ENCODE results near the gene KRT73. TPM values are rescaled to one million over a fixed set of nuclear protein-coding genes. Genes with fewer than 3 reads are reported as not detected.

KRT73 gene
- total and polyA plus RNA-seq, 2 donors (not counting 3 experiments of a cell fraction or from before 2014, with no cell fraction given) = not detected

- ChIA-PET CTCF (no interaction called here), POLR2A (no interaction called here)
- Histone ChIP-seq H3K4me1 (ENCODE audit: control insufficient read depth, extremely low read depth, insufficient read depth, low read length) (no peaks in the 10 kb centered on the region), H2AFZ (ENCODE audit: low read depth, low read length) (no peak overlapping the region), H3K9ac (replicated peaks; ENCODE audit: extremely low read depth, insufficient read depth, low read length) (no peak overlapping the region), H3K79me2 (ENCODE audit: control insufficient read depth, insufficient read depth, low read length) (no peaks in the 10 kb centered on the region), H3K4me3 (replicated peaks in 1 of 3; ENCODE audit: insufficient read depth in 1 of 3, low read depth in 1 of 3, low read length in 3 of 3) (no peak overlapping the region), H3K27me3 (ENCODE audit: control insufficient read depth in 2 of 2, insufficient read depth in 2 of 2, low read length in 2 of 2) (peaks cover 7 to 8% of the 10 kb centered on the region in 2 experiments), H3K27ac (ENCODE audit: insufficient read depth, low read depth, low read length) (no peak overlapping the region), H3K36me3 (ENCODE audit: control insufficient read depth in 2 of 2, extremely low read depth in 1 of 2, insufficient read depth in 2 of 2, low read length in 2 of 2) (no peaks in the 10 kb centered on the region), H3K9me1 (replicated peaks; ENCODE audit: control insufficient read depth, extremely low read depth, insufficient read depth, low read length) (no peaks in the 10 kb centered on the region), H4K20me1 (replicated peaks; ENCODE audit: control insufficient read depth, extremely low read depth, insufficient read depth, low read length) (no peaks in the 10 kb centered on the region), H3K4me2 (ENCODE audit: insufficient read depth, low read length) (no peak overlapping the region), H3K9me3 (replicated peaks; ENCODE audit: control insufficient read depth, insufficient read depth, low read length) (no peaks in the 10 kb centered on the region)
- BruUV-seq (replicated peaks) = no TSS peak
- DNase-seq (ENCODE audit: low read depth, low spot score) (no peak), FAIRE-seq (no peak)
- dilution Hi-C loops (cut with MboI; ENCODE audit: extremely low pct_ligation_motif_present, low sequenced_read_pairs) (no loop called here), intact Hi-C loops (cut with micrococcal nuclease) (no loop called here)
- TF ChIP-seq, protein P1, sequence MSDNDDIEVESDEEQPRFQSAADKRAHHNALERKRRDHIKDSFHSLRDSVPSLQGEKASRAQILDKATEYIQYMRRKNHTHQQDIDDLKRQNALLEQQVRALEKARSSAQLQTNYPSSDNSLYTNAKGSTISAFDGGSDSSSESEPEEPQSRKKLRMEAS (IDR thresholded peaks at IDR 0.05; ENCODE audit: insufficient read depth, insufficient read length) = no peak
- no peak for TF ChIP-seq POLR2A (IDR thresholded peaks at IDR 0.05; ENCODE audit: low read depth, low read length)
- TF ChIP-seq EZH2 (IDR thresholded peaks at IDR 0.05; ENCODE audit: borderline replicate concordance, low read depth, low read length, severe bottlenecking) = no peak
- TF ChIP-seq, protein P2, sequence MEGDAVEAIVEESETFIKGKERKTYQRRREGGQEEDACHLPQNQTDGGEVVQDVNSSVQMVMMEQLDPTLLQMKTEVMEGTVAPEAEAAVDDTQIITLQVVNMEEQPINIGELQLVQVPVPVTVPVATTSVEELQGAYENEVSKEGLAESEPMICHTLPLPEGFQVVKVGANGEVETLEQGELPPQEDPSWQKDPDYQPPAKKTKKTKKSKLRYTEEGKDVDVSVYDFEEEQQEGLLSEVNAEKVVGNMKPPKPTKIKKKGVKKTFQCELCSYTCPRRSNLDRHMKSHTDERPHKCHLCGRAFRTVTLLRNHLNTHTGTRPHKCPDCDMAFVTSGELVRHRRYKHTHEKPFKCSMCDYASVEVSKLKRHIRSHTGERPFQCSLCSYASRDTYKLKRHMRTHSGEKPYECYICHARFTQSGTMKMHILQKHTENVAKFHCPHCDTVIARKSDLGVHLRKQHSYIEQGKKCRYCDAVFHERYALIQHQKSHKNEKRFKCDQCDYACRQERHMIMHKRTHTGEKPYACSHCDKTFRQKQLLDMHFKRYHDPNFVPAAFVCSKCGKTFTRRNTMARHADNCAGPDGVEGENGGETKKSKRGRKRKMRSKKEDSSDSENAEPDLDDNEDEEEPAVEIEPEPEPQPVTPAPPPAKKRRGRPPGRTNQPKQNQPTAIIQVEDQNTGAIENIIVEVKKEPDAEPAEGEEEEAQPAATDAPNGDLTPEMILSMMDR (IDR thresholded peaks at IDR 0.05; ENCODE audit: extremely low read depth in 1 of 2, insufficient read depth in 1 of 2, low read depth in 1 of 2, low read length in 2 of 2) = no peak
- TF ChIP-seq FOS (IDR thresholded peaks at IDR 0.05; ENCODE audit: borderline replicate concordance, insufficient read depth, low read length) = no peak
- TF ChIP-seq MYC (IDR thresholded peaks at IDR 0.05; ENCODE audit: low read depth, low read length) = no peak
- no peak for TF ChIP-seq POLR2AphosphoS5 (IDR thresholded peaks at IDR 0.05; ENCODE audit: insufficient read depth, low read depth, low read length)
- TF ChIP-seq GATA2 (IDR thresholded peaks at IDR 0.05; ENCODE audit: insufficient read depth, insufficient read length, low read depth, low read length) = no peak
- no peak for TF ChIP-seq JUN (IDR thresholded peaks at IDR 0.05; ENCODE audit: borderline replicate concordance, insufficient read depth, insufficient read length, low read depth)
These were observed 32.2 kb upstream of the KRT73 start for GRCh38 chr12:52650520-52651081.
